Hepatocyte (in vitro differentiated cells): Measurements from ENCODE around the gene NFIX. TPM values are rescaled to one million over a fixed set of nuclear protein-coding genes. Genes with fewer than 3 reads are reported as not detected.

Source experiments
- DNase-seq: peaks from one replicate; pipeline ENCODE4 v3.0.0-alpha.2; 2016; ENCODE audit warnings: low spot score
- H2AFZ ChIP-seq: fragments of 200-600 bp; sonication (generic); 2 replicates; pipeline ENCODE4 v1.6.0; 2016; ENCODE audit warnings: antibody characterized with exemption, mild to moderate bottlenecking
- H3K27ac ChIP-seq: fragments of 200-600 bp; sonication (generic); 2 replicates; pipeline ENCODE4 v1.5.1; 2016; ENCODE audit warnings: mild to moderate bottlenecking
- H3K27me3 ChIP-seq: fragments of 200-600 bp; sonication (generic); 2 replicates; pipeline ENCODE4 v1.6.1; 2016
- H3K36me3 ChIP-seq: fragments of 200-600 bp; sonication (generic); replicated peaks from 2 replicates; pipeline ENCODE4 v1.5.1; 2016; ENCODE audit warnings: low read depth; ENCODE audit not compliant: insufficient read depth
- H3K4me1 ChIP-seq: fragments of 200-600 bp; sonication (generic); 2 replicates; pipeline ENCODE4 v1.5.1; 2016; ENCODE audit warnings: mild to moderate bottlenecking, moderate library complexity; ENCODE audit not compliant: insufficient read depth
- H3K4me2 ChIP-seq: fragments of 200-600 bp; sonication (generic); 2 replicates; pipeline ENCODE4 v1.6.0; 2016
- H3K4me3 ChIP-seq: fragments of 200-600 bp; sonication (generic); 2 replicates; pipeline ENCODE4 v1.5.1; 2016; ENCODE audit warnings: mild to moderate bottlenecking
- H3K79me2 ChIP-seq: fragments of 200-600 bp; sonication (generic); 2 replicates; pipeline ENCODE4 v1.6.0; 2017; ENCODE audit warnings: mild to moderate bottlenecking
- H3K9me2 ChIP-seq: fragments of 200-600 bp; sonication (generic); replicated peaks from 2 replicates; pipeline ENCODE4 v1.6.0; 2017; ENCODE audit warnings: mild to moderate bottlenecking; ENCODE audit not compliant: insufficient read depth
- H3K9me3 ChIP-seq: fragments of 200-600 bp; sonication (generic); 2 replicates; pipeline ENCODE4 v1.5.1; 2016; ENCODE audit warnings: low read depth, mild to moderate bottlenecking
- H4K20me1 ChIP-seq: fragments of 200-600 bp; sonication (generic); 2 replicates; pipeline ENCODE4 v1.6.0; 2016; ENCODE audit warnings: mild to moderate bottlenecking; ENCODE audit not compliant: insufficient read depth, poor library complexity, severe bottlenecking
- CTCF ChIP-seq: fragments of 200-600 bp; sonication (generic); IDR thresholded peaks from 2 replicates; pipeline ENCODE4 v1.5.1; 2016; ENCODE audit warnings: antibody characterized with exemption, mild to moderate bottlenecking; ENCODE audit not compliant: poor library complexity
- EZH2 ChIP-seq: fragments of 200-600 bp; sonication (generic); IDR thresholded peaks from 2 replicates; pipeline ENCODE4 v1.6.1; 2016; ENCODE audit warnings: antibody characterized with exemption, mild to moderate bottlenecking, borderline replicate concordance
- EZH2phosphoT487 ChIP-seq: fragments of 200-600 bp; sonication (generic); IDR thresholded peaks from one replicate; pipeline ENCODE4 v1.6.1; 2018; ENCODE audit warnings: antibody characterized with exemption, mild to moderate bottlenecking, low read depth, moderate library complexity; ENCODE audit not compliant: unreplicated experiment, severe bottlenecking
- WGBS: methylation state at CpG from one replicate; pipeline ENCODE4 v1.1.6; 2016; ENCODE audit warnings: low lambda C conversion rate; ENCODE audit errors: missing lambda C conversion rate; 5-methylcytosine and 5-hydroxymethylcytosine counted together
- polyA plus RNA-seq: library from polyadenylated mRNA; unstranded; fragments of >200 nt; fragmentation: Nextera tagmentation; extraction: Ambion mirVana; gene quantifications from 2 replicates; pipeline ENCODE4 v1.2.1, GENCODE V29; 2016
- total RNA-seq: library from RNA; depleted of rRNA; stranded (reverse); fragments of >200 nt; gene quantifications from 2 replicates; pipeline ENCODE4 v1.2.3, GENCODE V29; 2014

Gene NFIX
- total and polyA plus RNA-seq, 2 experiments from 2014 or later: 10.2 to 12.8 TPM

GRCh38 chr19:13014921-13015280 lies 19.6 kb downstream of the NFIX start:
- peaks cover 49% of the 10 kb centered on the region for H3K4me1 ChIP-seq
- TF ChIP-seq CTCF: no peak
- no peak for TF ChIP-seq EZH2
- TF ChIP-seq EZH2phosphoT487: no peak
- WGBS: 49% methylated on average over 4 of the region's 4 CpGs
- H3K27ac ChIP-seq: no peak overlapping the region
- peaks cover 70% of the 10 kb centered on the region for H4K20me1 ChIP-seq
- no peaks in the 10 kb centered on the region for H3K9me2 ChIP-seq
- DNase-seq: no peak
- no peak overlapping the region for H2AFZ ChIP-seq
- H3K4me3 ChIP-seq: no peak overlapping the region
- peaks cover 100% of the 10 kb centered on the region for H3K27me3 ChIP-seq
- no peaks in the 10 kb centered on the region for H3K9me3 ChIP-seq
- no peak overlapping the region for H3K4me2 ChIP-seq
- H3K79me2 ChIP-seq: peaks cover 49% of the 10 kb centered on the region
- no peaks in the 10 kb centered on the region for H3K36me3 ChIP-seq

- Histone ChIP-seq H3K4me2 (no peak overlapping the region), H3K27ac (no peak overlapping the region), H3K79me2 (peaks cover 49% of the 10 kb centered on the region)
These were observed 20.3 kb downstream of the NFIX start for GRCh38 chr19:13015361-13016223.

GRCh38 chr19:13016245-13016627 lies 21.0 kb downstream of the NFIX start:
- H3K36me3 ChIP-seq: no peaks in the 10 kb centered on the region
- H3K27ac ChIP-seq: no peak overlapping the region
- no peak for TF ChIP-seq EZH2
- TF ChIP-seq CTCF: no peak
- no peak for TF ChIP-seq EZH2phosphoT487
- H3K4me1 ChIP-seq: peaks cover 51% of the 10 kb centered on the region
- H3K9me2 ChIP-seq: no peaks in the 10 kb centered on the region
- 51% methylated on average over 7 of the region's 7 CpGs for WGBS
- no peak overlapping the region for H3K4me2 ChIP-seq
- H3K4me3 ChIP-seq: no peak overlapping the region
- peaks cover 50% of the 10 kb centered on the region for H3K79me2 ChIP-seq
- DNase-seq: no peak
- no peaks in the 10 kb centered on the region for H3K9me3 ChIP-seq
- no peak overlapping the region for H2AFZ ChIP-seq
- H3K27me3 ChIP-seq: peaks cover 100% of the 10 kb centered on the region
- H4K20me1 ChIP-seq: peaks cover 57% of the 10 kb centered on the region

More at GRCh38 chr19:13015361-13016223, 20.3 kb downstream of the NFIX start:
- Histone ChIP-seq H3K9me2 (no peaks in the 10 kb centered on the region), H3K9me3 (no peaks in the 10 kb centered on the region), H3K36me3 (no peaks in the 10 kb centered on the region), H3K27me3 (peaks cover 100% of the 10 kb centered on the region), H3K4me1 (peaks cover 50% of the 10 kb centered on the region), H3K4me3 (no peak overlapping the region), H4K20me1 (peaks cover 64% of the 10 kb centered on the region), H2AFZ (no peak overlapping the region)
- DNase-seq: no peak
- TF ChIP-seq EZH2phosphoT487: no peak
- no peak for TF ChIP-seq CTCF
- TF ChIP-seq EZH2: no peak
- 53% methylated on average over 12 of the region's 12 CpGs for WGBS
